VCaP (cell line): ENCODE measurements around the gene SFXN5.

Experiments used
- H3K27ac ChIP-seq: fragments of 450-650 bp; 2 replicates; pipeline ENCODE4 v1.5.1; 2017
- TF ChIP-seq, protein P1 (sequence below): fragments of 450-650 bp; conservative IDR thresholded peaks from 2 replicates; pipeline ENCODE4 v1.5.1; 2017; ENCODE audit warnings: mild to moderate bottlenecking, moderate library complexity

Gene SFXN5

DNA sequence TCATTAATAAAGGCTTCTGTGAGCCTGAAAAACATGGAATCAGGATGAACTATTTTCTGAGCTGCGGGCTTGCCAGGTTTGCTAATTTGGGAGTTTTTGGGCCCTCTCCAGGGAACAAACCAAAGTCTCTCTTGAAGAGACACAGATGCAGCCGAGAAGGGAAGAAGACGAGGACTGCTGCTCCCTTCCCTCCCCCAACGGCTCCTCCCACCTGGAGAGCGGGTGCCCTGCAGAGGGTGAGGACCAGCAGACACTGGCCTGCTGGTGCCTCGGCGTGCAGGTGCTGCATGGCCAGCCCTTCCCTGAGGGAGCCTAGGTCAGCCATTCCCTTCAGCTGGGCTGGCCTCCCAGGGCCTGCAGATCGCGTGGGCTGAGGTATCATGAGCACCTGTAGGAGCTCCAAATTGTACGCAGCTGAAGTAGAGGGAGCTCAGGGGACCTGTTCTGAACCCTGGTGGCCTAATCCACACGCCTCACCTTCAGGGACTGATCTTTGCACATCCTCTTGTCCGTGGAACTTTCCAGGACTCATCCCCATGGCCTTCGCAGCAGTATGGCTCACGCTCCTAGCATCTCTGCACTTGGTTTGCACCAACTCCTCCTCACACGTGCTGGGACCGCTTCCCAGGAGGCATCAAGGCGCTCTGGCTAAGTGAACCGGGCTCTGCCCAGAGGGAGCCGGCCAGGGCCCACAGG lies 134.7 kb downstream of the SFXN5 start:
- TF ChIP-seq, protein P1, sequence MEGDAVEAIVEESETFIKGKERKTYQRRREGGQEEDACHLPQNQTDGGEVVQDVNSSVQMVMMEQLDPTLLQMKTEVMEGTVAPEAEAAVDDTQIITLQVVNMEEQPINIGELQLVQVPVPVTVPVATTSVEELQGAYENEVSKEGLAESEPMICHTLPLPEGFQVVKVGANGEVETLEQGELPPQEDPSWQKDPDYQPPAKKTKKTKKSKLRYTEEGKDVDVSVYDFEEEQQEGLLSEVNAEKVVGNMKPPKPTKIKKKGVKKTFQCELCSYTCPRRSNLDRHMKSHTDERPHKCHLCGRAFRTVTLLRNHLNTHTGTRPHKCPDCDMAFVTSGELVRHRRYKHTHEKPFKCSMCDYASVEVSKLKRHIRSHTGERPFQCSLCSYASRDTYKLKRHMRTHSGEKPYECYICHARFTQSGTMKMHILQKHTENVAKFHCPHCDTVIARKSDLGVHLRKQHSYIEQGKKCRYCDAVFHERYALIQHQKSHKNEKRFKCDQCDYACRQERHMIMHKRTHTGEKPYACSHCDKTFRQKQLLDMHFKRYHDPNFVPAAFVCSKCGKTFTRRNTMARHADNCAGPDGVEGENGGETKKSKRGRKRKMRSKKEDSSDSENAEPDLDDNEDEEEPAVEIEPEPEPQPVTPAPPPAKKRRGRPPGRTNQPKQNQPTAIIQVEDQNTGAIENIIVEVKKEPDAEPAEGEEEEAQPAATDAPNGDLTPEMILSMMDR: no peak
- H3K27ac ChIP-seq: no peak overlapping the region

DNA sequence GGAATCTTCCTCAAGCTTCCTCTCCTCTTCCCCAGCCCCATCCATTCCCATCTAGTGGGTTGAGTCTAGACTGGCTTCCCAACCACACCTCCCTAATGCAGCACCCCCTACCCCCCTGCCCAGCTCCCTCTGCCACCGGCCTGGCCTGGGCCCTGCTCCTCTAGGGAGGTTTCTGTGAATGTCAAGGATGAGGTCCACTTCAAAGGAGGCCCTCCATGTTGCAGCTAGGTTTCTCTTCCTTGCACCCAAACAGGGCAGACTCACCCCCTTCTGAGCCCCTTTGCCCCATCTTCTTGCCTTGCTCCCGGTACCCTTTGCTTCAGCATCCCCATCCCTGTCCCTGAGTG lies 135.9 kb downstream of the SFXN5 start:
- H3K27ac ChIP-seq: no peak overlapping the region
- TF ChIP-seq, protein P1: no peak

DNA sequence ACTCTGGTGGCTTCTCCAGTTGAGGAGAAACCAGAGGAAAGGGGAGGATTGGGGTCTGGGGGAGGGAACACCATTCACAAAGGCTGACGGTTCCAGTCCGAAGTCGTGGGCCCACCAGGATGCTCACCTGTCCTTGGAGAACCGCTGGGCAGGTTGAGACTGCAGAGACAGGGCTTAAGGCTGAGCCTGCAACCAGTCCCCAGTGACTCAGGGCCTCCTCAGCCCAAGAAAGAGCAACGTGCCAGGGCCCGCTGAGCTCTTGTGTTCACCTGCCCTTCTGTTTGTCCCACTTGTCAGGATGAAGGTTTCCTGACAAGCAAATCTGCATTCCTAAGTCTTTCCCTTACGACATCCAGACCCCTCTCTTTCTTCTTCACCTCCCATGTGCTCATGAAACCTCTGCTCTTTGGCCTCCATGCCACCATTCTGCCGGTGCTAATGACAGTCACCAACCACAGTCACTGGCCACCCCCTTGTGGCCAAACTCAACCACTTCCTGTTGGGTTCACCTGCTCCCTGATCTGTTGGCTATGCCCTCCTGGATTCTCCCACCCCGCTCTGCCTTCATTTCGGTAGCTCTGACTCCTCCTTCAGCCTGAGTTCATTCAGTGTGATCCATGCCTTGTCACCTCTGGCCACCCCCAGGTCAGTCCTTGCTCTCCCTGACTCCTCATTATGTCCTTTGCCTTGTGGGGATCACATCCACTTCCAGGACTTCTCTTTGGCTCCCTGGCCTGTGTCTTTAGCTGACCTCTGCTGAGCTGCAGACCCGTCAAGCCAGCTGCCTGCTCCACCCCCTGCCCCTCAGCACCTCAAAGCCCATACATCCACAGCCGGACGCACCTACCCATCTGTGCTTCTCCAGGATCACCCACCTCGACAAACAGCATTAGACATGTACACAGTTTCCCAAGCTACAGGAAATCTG lies 136.6 kb downstream of the SFXN5 start:
- TF ChIP-seq, protein P1: 0 out of 2 replicates have a peak, but pooled peaks have one; percentile 32
- H3K27ac ChIP-seq: no peak overlapping the region

DNA sequence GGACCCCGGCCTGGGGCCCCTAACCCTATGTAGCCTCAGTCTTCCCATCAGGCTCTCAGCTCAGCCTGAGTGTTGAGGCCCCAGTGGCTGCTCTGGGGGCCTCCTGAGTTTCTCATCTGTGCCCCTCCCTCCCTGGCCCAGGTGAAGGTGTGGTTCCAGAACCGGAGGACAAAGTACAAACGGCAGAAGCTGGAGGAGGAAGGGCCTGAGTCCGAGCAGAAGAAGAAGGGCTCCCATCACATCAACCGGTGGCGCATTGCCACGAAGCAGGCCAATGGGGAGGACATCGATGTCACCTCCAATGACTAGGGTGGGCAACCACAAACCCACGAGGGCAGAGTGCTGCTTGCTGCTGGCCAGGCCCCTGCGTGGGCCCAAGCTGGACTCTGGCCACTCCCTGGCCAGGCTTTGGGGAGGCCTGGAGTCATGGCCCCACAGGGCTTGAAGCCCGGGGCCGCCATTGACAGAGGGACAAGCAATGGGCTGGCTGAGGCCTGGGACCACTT lies 137.8 kb downstream of the SFXN5 start:
- TF ChIP-seq, protein P1: no peak
- no peak overlapping the region for H3K27ac ChIP-seq

DNA sequence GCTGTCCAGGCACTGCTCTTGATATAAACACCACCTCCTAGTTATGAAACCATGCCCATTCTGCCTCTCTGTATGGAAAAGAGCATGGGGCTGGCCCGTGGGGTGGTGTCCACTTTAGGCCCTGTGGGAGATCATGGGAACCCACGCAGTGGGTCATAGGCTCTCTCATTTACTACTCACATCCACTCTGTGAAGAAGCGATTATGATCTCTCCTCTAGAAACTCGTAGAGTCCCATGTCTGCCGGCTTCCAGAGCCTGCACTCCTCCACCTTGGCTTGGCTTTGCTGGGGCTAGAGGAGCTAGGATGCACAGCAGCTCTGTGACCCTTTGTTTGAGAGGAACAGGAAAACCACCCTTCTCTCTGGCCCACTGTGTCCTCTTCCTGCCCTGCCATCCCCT lies 138.3 kb downstream of the SFXN5 start:
- TF ChIP-seq, protein P1: no peak
- H3K27ac ChIP-seq: no peak overlapping the region

DNA sequence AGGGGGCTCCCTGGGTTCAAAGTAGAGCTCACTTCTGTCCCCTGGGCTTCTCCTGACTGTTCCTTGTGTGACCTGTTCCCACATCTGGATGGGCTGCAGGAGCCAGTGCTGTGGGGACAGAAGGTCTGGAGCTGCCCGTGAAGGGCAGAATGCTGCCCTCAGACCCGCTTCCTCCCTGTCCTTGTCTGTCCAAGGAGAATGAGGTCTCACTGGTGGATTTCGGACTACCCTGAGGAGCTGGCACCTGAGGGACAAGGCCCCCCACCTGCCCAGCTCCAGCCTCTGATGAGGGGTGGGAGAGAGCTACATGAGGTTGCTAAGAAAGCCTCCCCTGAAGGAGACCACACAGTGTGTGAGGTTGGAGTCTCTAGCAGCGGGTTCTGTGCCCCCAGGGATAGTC lies 138.7 kb downstream of the SFXN5 start:
- TF ChIP-seq, protein P1: no peak

DNA sequence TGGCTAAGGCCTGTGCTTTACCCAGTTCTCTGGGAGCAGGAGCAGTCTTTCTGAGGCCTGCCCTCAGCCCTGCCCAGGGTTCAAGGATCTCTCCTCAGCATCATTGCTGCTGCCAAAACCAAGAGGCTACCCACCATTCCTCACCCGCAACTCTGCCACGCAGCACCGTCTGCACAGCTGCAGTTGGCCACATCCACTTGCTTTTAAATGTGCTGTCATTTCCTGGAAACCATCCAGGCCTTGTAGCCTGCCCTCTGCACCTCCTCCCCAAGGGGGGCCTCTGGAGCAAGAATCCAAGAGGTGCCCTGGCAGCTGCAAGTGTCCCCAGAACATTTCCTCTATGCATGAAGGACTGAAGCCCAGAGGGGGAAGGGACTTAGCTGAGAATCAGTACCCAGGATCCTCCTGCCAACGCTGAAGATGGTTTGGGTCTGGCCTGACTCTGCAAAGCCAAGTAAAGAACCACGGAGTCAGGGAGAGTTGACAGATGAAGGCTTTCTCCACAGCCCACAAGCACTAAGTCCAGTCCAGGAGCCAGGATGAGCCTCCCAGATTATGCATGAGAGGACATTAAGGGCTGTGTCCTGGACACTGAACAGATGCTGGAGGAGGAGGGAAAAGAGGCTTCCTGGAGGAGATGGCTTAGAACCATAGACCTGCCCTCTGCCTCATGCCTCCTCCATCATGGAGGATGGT lies 139.3 kb downstream of the SFXN5 start:
- H3K27ac ChIP-seq: no peak overlapping the region
- TF ChIP-seq, protein P1: no peak

More for the DNA sequence above, 138.7 kb downstream of the SFXN5 start:
- H3K27ac ChIP-seq: no peak overlapping the region
